Activated T-helper 2 cell treated with anti-CD3 and anti-CD28 coated beads, Interferon-gamma antibody, Interleukin-2, Interleukin-4, amounts not matched to agents 10 μg/mL and 5 μg/mL and 100 μg/mL, durations not matched to agents 14 hours and 24 hours and 36 hours (primary cell): Measurements from ENCODE around the gene SFMBT1. TPM values are rescaled to one million over a fixed set of nuclear protein-coding genes. Genes with fewer than 3 reads are reported as not detected.

Source experiments
- total RNA-seq: library from RNA; stranded (reverse); gene quantifications from 2 replicates; pipeline ENCODE4 v1.2.3, GENCODE V29; 2022

SFMBT1 gene
- total RNA-seq, 1 donor from 2014 or later = 23.4 TPM

Other genes with a start within 250 kb of the SFMBT1 start
- 3.6 and 4.8 TPM in 2 replicates for gene ITIH4, start 215.4 kb downstream of the SFMBT1 start, total RNA-seq
- 1.9 and 2.6 TPM in 2 replicates for gene MUSTN1, start 211.1 kb downstream of the SFMBT1 start, total RNA-seq
- 17.4 and 17.6 TPM in 2 replicates for gene STIMATE, start 148.5 kb downstream of the SFMBT1 start, total RNA-seq
- 36.4 and 38.8 TPM in 2 replicates for gene RFT1, start 84.4 kb upstream of the SFMBT1 start, total RNA-seq
- gene PRKCD, start 115.1 kb upstream of the SFMBT1 start, total RNA-seq = 30.6 and 31.7 TPM in 2 replicates
- gene TKT, start 209.9 kb upstream of the SFMBT1 start, total RNA-seq = 363 and 374 TPM in 2 replicates